GM18502 (cell line): ENCODE results near the gene MLLT10.
"Not testable (repeated sequence)": the region's sequence is repeated elsewhere in the genome, so short reads cannot be mapped to it uniquely, and the experiment has no call there.

Experiments used
- ATAC-seq: cut with Tn5 transposase; IDR thresholded peaks from one replicate; pipeline ENCODE4 v1.9.1; 2021; ENCODE audit warnings: mild to moderate bottlenecking; ENCODE audit not compliant: unreplicated experiment, poor library complexity

Gene MLLT10

DNA sequence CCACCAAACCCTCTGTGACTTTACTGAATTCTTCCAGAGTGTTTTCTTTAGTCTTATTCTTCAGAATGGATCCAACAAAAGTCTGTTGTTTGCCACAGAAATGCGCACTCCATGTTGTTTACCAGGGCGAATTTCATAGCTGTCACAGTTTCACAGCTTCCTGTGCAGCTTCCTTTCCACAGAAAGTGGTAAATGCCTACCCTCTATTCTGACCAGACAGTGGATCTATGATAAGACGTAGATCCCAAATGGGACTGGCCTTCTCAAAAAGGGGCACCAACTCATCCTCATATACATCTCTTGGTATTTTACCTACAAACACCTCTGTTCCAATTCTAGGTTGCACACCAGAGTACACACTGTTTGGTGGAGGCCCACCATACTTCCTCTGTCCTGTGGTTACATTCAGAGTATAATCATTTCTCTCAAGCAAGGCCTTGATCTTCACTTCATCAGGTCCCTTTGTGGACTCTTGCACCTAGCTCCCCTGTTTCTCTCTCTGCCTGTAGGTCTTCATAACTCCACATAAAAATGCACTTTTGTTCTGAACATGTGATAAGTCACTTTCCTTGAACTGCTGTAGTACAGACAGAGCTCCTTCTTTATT, 91.7 kb downstream of the MLLT10 start:
- no peak for ATAC-seq

- ATAC-seq = no peak
Observed at GRCh38 chr10:21626457-21627161, 92.6 kb downstream of the MLLT10 start.

- no peak for ATAC-seq
Observed at GRCh38 chr10:21627331-21627730, 93.3 kb downstream of the MLLT10 start.

GRCh38 chr10:21628023-21628422, 94.0 kb downstream of the MLLT10 start:
- ATAC-seq = no peak

DNA sequence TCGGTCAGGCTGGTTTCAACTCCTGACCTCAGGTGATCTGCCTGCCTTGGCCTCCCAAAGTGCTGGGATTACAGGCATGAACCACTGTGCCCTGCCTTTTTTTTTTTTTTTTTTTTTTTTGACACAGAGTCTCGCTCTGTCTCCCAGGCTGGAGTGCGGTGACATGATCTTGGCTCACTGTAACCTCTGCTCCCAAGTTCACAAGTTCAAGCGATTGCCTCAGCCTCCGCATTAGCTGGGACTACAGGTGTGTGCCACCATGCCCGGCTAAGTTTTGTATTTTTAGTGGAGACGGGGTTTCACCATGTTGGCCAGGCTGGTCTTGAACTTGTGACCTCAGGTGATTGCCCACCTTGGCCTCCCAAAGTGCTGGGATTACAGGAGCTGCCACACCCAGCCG, 94.6 kb downstream of the MLLT10 start:
- not testable (repeated sequence) for ATAC-seq

- no peak for ATAC-seq
Observed at GRCh38 chr10:21634599-21635365, 100.8 kb downstream of the MLLT10 start.

GRCh38 chr10:21637795-21638194, 103.8 kb downstream of the MLLT10 start:
- ATAC-seq = no peak

GRCh38 chr10:21638681-21639080, 104.6 kb downstream of the MLLT10 start:
- no peak for ATAC-seq

- no peak for ATAC-seq
Observed at GRCh38 chr10:21648040-21648439, 114.0 kb downstream of the MLLT10 start.

DNA sequence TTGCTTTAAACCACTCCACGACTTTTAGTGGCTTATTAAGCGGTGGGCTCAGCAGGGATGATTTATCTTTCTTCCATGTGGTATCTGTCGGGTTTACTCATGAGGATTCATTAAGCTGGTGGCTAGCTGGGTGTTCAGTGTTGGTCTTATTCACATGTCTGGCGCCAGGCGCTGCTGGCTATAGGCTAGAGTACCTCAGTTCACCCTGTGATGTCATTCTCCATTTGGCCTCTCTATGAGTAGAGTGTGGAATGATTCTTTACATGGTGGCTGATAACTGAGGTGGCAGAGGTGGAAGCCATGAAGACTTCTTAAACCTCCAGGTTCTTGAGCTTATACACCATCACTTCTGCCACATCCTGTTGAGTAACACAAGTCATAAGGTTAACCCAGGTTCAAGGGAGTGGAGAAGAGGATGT, 115.4 kb downstream of the MLLT10 start:
- ATAC-seq = no peak

- no peak for ATAC-seq
Observed at GRCh38 chr10:21650353-21650752, 116.3 kb downstream of the MLLT10 start.

DNA sequence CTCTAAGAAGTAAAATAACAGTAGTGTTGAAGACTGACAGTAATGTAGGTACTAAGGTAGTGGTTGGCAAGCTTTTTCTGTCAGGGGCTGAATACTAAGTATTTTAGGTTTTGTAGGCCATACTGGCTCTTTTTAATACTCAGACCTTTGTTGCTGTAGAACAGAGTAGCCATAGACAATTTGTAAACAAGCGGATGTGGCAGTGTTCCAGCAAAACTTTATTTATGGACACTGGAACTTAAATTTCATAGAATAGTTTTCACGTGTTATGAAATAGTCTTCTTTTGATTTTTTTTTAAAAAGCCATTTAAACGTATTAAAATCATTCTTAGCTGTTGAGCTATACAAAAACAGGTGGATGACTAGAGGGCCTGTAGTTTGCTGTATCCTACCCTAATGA, 121.2 kb downstream of the MLLT10 start:
- no peak for ATAC-seq

DNA sequence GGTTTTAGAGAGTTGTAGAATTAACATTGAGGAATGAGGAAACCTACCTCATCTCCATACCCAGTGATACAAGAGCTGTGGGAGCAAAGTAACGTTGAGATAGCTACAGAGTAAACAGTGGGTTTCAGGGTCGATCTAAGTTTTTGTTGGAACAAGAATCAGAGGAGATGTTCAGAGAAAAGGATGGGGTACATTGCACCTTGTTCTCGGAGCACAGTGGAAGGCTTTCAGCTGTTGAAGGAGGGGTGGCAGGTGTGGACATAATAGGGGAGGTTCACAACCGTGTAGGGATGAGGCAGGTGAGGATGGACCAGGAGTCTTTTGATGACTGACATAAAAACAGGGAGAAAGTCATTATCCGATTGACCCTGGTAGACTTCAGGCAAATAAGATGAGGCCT, 121.7 kb downstream of the MLLT10 start:
- no peak for ATAC-seq

DNA sequence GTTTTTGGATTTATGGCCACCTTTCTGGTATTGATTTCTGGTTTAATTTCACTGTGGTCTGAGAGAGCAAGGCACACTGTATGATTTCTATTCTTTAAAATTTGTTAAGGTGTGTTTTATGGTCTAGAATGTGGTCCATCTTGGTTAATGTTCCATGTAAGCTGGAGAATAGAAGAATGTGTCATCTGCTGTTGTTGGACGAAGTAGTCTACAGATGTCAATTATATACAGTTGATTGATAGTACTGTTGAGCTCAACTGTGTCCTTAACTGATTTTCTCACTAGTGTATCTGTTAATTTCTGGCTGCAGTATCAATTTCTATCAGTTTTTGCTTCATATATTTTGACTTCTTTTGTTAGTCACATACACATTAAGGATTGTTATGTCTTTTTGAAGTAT, 127.1 kb downstream of the MLLT10 start:
- ATAC-seq = no peak

- ATAC-seq = no peak
Observed at GRCh38 chr10:21661935-21662334, 127.9 kb downstream of the MLLT10 start.

GRCh38 chr10:21662635-21663034, 128.6 kb downstream of the MLLT10 start:
- ATAC-seq = no peak

- no peak for ATAC-seq
Observed at GRCh38 chr10:21668831-21669230, 134.8 kb downstream of the MLLT10 start.

GRCh38 chr10:21670391-21670790, 136.4 kb downstream of the MLLT10 start:
- ATAC-seq = no peak

DNA sequence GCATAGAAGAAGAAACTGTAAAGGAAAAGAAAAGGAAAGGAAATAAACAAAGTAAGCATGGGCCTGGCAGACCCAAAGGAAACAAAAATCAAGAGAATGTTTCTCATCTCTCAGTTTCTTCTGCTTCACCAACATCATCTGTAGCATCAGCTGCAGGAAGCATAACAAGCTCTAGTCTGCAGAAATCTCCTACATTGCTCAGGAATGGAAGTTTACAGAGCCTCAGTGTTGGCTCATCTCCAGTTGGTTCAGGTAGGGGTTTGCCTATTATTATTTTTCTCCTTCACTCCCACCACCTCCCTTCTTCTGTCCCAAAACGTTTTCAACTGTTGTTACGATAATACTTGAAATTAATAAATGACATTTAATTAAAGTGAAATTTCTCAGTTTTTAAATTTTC, 139.6 kb downstream of the MLLT10 start:
- ATAC-seq = no peak

DNA sequence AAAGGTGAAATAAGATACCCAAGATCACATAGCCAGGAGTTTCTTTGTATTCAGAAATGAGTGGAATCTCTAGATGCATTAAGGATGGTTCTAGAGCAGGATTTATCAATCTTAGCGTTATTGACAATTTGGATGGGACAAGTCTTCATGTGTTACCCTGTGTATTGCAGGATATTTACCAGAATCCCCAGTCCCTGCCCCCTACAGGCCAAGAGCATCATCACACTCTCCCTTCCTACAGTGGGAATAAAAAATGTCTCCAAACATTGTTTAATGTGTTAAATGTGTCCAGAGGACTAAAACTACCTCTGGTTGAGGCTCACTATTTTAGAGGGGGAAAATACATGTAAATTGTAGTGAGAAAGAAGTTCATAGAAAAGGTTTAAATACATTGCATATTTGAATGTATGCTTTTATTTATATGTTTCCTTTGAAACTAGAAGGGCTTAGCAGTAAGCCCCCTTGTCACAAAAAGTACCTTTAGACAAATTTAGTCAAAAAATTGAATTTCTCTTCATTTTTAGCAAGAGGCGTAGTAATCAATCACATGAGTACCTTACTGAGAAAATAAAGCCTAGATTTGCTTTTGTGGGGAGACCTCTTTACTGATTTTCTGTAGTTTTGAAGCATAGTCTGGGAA, 141.2 kb downstream of the MLLT10 start:
- ATAC-seq = peak; percentile 72

DNA sequence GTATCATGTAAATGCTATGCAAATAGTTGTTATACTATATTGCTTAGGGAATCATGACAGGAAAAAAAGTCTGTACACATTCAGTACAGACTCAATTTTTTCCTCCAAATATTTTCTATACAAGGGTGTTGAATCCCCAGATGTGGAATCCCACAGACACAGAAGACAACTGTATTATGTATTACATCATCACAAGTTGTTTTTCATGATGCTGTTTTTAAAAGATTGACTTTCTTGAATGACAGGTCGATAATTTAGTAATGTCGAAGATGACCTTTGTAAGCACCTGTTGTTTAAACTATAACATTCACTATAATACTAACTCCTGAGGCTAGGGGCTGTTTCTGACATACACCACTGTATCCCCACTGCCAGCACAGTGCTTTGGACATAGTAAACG, 143.5 kb downstream of the MLLT10 start:
- no peak for ATAC-seq
